HCT116 (cell line): Measurements from ENCODE around the gene THOC2.
"Not testable (repeated sequence)": the region's sequence is repeated elsewhere in the genome, so short reads cannot be mapped to it uniquely, and the experiment has no call there.

ENCODE experiments used
- CEBPB ChIP-seq: IDR thresholded peaks from 2 replicates; pipeline ENCODE4 v1.6.1; 2012; ENCODE audit warnings: low read depth
- EGR1 ChIP-seq: IDR thresholded peaks from 2 replicates; pipeline ENCODE4 v1.6.1; 2012; ENCODE audit warnings: low read depth
- EZH2 ChIP-seq: fragments of 200-600 bp; sonication (generic); IDR thresholded peaks from 2 replicates; pipeline ENCODE4 v1.6.1; 2017; ENCODE audit warnings: antibody characterized with exemption, mixed run types
- JUND ChIP-seq: IDR thresholded peaks from 2 replicates; pipeline ENCODE4 v1.6.1; 2012
- POLR2A ChIP-seq: IDR thresholded peaks from 2 replicates; pipeline ENCODE4 v1.7.0; 2011; ENCODE audit warnings: borderline replicate concordance; ENCODE audit not compliant: insufficient read depth, insufficient read length; ENCODE audit errors: extremely low read depth
- POLR2AphosphoS5 ChIP-seq: IDR thresholded peaks from 2 replicates; pipeline ENCODE4 v1.6.1; 2011; ENCODE audit warnings: mild to moderate bottlenecking, low read depth, low read length, moderate library complexity
- RAD21 ChIP-seq: IDR thresholded peaks from 2 replicates; pipeline ENCODE4 v1.6.1; 2012; ENCODE audit warnings: low read depth, mild to moderate bottlenecking
- ZFX ChIP-seq: fragments of 450-650 bp; IDR thresholded peaks from 2 replicates; pipeline ENCODE4 v1.6.1; 2017
- TF ChIP-seq, protein P1 (sequence below): IDR thresholded peaks from 2 replicates; pipeline ENCODE4 v1.6.1; 2012
- TF ChIP-seq, protein P2 (sequence below), 3 experiments: fragments of 200-600 bp in 1 of 3; sonication (generic) in 1 of 3; IDR thresholded peaks in 2 of 3; conservative IDR thresholded peaks in 1 of 3; 2 replicates each; pipeline ENCODE4 v1.5.1; 2012 to 2017; ENCODE audit warnings: low read depth in 2 of 3, low read length in 2 of 3, antibody characterized with exemption in 1 of 3, borderline replicate concordance in 1 of 3, control low read depth in 1 of 3, mild to moderate bottlenecking in 1 of 3, mixed read lengths in 1 of 3, mixed run types in 1 of 3, moderate library complexity in 1 of 3; ENCODE audit not compliant: insufficient read depth in 1 of 3
- TF ChIP-seq, protein P3 (sequence below): IDR thresholded peaks from 2 replicates; pipeline ENCODE4 v1.6.1; 2012; ENCODE audit warnings: low read depth
- TF ChIP-seq, protein P4 (sequence below): IDR thresholded peaks from 2 replicates; pipeline ENCODE4 v1.6.1; 2011; ENCODE audit warnings: mild to moderate bottlenecking, low read length, moderate library complexity; ENCODE audit not compliant: insufficient replicate concordance; ENCODE audit errors: extremely low read depth

DNA sequence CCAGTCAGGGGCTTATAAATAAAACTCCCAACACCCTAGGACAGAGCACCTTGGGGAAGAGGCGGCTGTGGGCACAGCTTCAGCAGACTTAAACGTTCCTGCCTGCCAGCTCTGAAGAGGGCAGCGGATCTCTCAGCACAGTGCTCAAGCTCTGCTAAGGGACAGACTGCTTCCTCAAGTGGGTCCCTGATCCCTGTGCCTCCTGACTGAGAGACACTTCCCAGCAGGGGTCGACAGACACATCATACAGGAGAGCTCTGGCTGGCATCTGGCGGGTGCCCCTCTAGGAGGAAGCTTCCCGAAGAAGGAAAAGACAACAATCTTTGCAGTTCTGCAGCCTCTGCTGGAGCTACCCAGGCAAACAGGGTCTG is 84.1 kb downstream of the THOC2 start:
- TF ChIP-seq, protein P1, sequence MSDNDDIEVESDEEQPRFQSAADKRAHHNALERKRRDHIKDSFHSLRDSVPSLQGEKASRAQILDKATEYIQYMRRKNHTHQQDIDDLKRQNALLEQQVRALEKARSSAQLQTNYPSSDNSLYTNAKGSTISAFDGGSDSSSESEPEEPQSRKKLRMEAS, result not testable (repeated sequence)
- TF ChIP-seq, protein P2, sequence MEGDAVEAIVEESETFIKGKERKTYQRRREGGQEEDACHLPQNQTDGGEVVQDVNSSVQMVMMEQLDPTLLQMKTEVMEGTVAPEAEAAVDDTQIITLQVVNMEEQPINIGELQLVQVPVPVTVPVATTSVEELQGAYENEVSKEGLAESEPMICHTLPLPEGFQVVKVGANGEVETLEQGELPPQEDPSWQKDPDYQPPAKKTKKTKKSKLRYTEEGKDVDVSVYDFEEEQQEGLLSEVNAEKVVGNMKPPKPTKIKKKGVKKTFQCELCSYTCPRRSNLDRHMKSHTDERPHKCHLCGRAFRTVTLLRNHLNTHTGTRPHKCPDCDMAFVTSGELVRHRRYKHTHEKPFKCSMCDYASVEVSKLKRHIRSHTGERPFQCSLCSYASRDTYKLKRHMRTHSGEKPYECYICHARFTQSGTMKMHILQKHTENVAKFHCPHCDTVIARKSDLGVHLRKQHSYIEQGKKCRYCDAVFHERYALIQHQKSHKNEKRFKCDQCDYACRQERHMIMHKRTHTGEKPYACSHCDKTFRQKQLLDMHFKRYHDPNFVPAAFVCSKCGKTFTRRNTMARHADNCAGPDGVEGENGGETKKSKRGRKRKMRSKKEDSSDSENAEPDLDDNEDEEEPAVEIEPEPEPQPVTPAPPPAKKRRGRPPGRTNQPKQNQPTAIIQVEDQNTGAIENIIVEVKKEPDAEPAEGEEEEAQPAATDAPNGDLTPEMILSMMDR (IDR thresholded peaks at IDR 0.05 in 2 of 3, conservative IDR thresholded peaks at IDR 0.05 in 1 of 3; ENCODE audit: borderline replicate concordance in 1 of 3, insufficient read depth in 1 of 3, low read depth in 2 of 3, low read length in 2 of 3), result not testable (repeated sequence)
- TF ChIP-seq, protein P3, sequence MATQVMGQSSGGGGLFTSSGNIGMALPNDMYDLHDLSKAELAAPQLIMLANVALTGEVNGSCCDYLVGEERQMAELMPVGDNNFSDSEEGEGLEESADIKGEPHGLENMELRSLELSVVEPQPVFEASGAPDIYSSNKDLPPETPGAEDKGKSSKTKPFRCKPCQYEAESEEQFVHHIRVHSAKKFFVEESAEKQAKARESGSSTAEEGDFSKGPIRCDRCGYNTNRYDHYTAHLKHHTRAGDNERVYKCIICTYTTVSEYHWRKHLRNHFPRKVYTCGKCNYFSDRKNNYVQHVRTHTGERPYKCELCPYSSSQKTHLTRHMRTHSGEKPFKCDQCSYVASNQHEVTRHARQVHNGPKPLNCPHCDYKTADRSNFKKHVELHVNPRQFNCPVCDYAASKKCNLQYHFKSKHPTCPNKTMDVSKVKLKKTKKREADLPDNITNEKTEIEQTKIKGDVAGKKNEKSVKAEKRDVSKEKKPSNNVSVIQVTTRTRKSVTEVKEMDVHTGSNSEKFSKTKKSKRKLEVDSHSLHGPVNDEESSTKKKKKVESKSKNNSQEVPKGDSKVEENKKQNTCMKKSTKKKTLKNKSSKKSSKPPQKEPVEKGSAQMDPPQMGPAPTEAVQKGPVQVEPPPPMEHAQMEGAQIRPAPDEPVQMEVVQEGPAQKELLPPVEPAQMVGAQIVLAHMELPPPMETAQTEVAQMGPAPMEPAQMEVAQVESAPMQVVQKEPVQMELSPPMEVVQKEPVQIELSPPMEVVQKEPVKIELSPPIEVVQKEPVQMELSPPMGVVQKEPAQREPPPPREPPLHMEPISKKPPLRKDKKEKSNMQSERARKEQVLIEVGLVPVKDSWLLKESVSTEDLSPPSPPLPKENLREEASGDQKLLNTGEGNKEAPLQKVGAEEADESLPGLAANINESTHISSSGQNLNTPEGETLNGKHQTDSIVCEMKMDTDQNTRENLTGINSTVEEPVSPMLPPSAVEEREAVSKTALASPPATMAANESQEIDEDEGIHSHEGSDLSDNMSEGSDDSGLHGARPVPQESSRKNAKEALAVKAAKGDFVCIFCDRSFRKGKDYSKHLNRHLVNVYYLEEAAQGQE, result not testable (repeated sequence)
- TF ChIP-seq POLR2AphosphoS5, JUND, CEBPB, RAD21, POLR2A, EGR1, EZH2, ZFX: not testable (repeated sequence)
- TF ChIP-seq, protein P4, sequence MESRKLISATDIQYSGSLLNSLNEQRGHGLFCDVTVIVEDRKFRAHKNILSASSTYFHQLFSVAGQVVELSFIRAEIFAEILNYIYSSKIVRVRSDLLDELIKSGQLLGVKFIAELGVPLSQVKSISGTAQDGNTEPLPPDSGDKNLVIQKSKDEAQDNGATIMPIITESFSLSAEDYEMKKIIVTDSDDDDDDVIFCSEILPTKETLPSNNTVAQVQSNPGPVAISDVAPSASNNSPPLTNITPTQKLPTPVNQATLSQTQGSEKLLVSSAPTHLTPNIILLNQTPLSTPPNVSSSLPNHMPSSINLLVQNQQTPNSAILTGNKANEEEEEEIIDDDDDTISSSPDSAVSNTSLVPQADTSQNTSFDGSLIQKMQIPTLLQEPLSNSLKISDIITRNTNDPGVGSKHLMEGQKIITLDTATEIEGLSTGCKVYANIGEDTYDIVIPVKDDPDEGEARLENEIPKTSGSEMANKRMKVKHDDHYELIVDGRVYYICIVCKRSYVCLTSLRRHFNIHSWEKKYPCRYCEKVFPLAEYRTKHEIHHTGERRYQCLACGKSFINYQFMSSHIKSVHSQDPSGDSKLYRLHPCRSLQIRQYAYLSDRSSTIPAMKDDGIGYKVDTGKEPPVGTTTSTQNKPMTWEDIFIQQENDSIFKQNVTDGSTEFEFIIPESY, result not testable (repeated sequence)
